GM18870 (cell line): Measurements from ENCODE around the gene TMEM87B.

ENCODE experiments used
- ATAC-seq: cut with Tn5 transposase; IDR thresholded peaks from one replicate; pipeline ENCODE4 v1.9.1; 2021; ENCODE audit warnings: moderate library complexity; ENCODE audit not compliant: unreplicated experiment

Gene TMEM87B

DNA sequence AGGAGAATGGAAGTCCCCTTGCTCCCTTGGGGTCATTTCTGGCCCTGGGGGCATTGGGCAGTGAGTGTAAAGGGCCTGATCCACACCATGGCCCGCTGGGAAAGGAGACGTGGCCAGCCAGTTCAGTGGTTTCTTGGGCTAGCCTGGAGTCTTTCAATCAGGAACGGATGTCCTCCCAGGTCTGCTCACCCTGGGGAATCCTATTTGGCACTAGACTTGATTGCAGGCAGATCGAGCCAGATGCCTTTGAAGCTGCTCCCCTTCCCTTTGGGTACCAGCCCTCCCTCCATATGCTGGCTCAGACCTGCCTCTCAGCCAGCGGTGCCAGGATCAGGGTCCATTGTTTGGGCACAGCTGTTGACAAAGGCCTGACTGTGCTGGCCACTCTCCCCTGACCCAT is 94.1 kb downstream of the TMEM87B start:
- no peak for ATAC-seq

DNA sequence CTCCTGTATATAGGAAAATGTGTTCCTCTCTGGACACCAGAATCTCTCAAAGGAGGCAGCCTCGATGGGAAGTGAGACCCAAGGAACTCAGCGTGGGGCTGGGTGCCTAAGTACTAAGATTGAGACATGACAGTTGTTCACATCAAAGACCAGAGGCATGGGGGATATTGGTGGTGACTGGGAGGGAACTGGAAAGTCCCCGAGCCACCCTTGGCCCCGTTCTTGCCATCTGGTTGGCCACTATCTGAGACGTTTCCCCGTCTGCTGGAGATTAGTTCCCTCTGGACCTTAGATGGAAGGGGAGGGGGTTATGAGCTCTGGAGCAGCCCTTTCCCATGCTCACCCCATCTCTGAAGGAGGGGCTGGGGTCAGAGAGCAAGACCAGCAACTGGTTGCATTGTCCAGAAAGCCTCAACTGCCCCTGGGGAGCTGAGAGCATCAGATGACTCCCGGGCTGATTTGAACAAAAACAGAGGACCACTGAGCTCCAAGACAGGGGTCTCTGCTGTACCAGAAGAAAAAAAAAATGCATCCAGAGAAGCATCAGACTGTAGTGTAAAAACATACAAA is 94.9 kb downstream of the TMEM87B start:
- no peak for ATAC-seq

DNA sequence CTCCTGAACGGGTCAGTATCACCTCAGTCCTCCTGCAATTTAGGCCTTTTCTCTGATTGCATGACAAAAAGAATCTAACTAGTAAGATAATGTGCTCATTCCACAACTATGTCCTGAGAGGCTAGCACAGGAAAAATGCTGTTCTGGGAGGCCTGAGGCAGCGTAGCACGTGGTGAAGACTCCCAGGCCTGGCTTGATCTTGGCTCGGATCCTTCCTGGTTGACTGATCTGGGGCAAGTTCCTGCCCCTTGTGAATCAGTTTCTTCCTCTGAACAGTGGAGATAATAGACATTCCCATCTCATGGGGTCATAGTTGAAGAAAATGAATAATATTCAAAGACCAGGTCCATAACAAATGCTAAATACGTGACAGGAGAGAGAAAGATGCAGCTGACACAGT is 95.4 kb downstream of the TMEM87B start:
- no peak for ATAC-seq

DNA sequence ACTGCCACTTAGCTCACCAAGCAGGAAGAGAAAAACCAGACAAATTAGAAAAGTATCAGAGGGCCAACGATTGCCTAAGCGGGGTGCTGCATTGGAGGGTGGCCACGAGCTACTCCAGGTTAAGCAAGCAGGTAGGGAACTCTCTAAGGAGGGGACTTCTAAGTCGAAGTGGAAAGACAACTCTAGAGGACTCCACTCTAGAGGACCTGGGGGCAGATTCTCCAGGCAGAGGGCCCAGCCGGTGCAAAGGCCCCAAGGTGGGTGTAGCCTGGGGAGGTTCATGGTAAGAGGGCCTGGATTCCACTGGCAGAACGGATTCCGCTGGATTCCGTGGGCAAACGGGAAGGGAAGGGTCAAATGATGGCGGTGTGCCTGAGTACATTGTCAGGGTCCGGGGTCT is 95.8 kb downstream of the TMEM87B start:
- no peak for ATAC-seq

DNA sequence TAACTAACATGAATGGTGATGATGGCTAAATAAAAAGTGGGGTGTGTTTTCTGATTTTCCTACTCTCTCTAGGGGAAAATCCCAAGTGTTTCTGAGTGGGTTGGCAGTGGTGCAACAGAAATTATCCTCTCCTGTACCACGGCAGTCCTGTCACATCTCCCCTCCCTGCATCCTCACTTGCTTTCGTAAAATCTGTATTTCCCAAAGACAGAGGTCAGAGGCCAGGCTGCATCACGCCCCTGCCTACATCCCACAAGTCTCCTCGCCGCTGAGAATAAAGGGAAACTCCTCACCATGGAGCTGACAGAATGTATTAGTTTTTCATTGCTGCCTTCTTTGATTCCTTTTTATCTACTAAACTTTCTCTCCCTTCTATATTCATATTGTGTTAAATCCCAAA is 96.2 kb downstream of the TMEM87B start:
- ATAC-seq: no peak

DNA sequence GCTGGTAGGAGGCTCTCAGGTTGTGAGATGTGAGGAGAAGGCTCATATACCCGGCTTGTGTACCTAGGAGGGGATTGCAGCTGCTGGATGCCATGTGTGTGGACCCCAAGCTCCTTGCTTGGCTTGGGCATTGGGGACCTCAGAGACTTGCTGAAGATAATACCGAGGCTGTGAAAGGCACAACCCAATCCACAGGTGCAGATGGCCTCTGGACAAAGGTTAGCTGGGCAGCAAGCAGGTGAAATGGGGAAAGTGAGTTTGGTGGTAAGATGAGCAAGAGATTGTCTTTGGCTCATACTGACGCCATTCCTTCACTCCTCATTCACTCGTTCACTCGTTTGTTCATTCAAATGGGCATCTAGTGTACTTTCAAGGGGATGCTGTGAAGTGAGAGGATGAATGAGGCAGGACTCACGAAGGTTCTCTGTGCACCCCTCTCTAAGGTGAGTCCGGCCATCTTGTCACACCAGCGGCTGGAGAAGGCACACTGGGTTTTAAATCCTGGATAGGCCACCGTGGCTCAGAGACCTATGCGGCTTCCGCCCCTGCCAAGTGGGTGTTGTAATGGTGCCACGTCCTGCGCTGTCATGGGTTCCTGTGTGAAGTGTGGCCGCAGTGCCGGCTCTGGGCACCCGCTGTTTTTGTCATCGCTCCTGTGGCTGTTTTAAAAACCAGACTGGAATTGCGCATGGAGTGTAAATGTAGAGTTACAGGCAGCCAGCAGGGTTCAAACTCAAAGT is 96.8 kb downstream of the TMEM87B start:
- ATAC-seq: no peak

DNA sequence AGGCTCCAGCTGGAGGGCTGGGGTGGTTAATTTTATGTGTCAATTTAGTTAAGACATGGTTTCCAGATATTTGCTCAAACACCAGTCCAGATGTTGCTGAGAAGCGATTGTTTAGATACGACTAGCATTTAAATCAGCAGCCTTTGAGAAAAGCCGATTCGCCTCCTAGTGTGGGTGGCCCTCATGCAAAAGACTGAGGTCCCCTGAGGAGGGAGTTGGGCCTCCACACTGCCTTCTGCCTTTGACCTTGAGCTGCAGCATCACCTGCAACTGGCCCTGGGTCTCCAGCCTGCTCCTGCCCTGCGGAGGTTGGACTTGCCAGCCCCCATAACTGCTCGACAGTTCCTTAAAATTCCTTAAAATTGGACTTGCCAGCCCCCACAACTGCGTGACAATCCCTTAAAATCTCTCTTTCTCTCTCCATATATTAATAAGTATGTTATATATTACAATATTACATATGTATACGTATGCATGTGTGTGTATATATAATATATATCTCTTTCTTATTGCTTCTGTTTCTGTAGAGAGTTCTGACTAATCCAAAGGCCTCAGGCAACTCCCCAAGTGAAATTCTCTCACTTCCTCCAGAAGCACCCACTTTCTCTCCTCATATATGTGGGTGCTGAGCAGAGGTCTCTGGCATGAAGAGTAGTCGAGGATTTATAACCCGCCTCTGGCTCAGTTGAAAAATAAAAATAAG is 97.6 kb downstream of the TMEM87B start:
- ATAC-seq: no peak

DNA sequence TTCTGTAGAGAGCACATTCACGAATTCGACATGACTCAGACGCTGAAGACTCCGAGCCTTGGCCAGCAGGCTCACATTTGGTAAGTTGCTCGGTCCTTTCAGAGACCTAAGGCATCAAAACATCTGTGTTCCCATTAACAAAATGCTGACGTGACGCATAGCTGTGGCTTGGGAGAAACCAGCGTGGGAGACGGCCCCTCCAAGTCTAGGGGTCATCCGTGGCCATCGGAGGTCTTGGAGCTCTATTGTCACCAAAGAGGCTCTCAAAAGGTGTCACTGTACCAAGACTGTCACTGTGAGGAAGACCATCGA is 98.1 kb downstream of the TMEM87B start:
- no peak for ATAC-seq

DNA sequence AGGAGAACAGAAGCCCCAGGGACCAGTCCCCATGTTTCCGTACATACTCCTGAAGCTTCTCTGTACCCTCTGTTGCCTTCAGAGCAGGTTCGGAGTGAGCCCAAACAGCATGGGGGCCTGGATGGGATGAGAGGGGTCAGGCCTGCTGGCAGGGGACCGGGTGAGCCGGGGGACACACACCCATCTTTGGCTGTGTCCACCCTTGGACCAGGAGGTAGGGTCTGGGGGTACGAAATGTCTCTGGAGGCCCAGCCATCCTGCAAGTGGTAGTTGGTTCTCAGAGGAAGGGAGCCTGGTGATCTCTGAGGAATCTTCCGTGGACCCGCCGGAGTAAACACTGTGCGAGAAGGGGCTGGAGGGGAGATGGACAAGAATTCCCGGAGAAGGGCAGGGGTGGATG is 98.4 kb downstream of the TMEM87B start:
- ATAC-seq: no peak

DNA sequence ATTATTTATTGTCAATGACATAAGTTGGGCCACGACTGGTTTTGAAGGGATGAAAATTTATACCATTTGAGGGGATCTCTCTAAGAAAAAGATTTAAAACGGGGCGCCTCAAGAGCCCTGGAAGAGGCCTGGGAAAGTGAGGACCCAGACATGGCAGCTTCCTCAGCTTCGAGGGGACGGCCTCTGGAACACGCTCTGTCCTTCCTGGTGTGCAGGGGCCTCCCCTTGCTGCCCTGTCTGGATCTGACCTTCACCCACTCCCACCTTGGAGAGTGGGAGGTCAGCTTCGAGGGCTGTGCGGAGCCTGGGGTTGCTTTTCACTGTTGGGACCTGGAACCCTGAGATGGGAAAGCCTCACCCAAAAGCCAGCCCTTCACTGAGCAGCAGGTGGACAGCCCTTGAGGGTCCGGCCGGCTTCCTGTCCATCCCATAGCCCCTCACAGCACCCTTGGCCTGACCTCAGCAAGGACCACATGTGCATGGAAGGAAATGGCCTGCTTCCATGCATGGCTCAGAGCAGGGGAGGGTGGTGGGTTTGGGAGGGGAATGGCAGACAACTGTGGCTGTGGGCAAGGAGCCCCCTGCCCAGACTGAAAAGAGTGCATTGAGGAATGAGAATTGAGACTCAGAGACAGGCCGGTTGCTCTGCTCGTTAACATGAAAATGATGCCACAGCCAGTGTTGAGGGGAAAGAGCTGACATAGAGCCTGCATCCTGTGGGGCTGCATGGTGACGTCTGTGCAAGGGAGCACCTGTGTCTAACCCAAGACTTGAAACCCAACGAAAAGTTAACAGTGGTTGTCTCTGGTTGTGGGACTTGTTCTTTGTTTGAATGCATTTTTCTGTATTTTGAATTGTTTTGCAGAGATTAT is 99.4 kb downstream of the TMEM87B start:
- ATAC-seq: no peak

DNA sequence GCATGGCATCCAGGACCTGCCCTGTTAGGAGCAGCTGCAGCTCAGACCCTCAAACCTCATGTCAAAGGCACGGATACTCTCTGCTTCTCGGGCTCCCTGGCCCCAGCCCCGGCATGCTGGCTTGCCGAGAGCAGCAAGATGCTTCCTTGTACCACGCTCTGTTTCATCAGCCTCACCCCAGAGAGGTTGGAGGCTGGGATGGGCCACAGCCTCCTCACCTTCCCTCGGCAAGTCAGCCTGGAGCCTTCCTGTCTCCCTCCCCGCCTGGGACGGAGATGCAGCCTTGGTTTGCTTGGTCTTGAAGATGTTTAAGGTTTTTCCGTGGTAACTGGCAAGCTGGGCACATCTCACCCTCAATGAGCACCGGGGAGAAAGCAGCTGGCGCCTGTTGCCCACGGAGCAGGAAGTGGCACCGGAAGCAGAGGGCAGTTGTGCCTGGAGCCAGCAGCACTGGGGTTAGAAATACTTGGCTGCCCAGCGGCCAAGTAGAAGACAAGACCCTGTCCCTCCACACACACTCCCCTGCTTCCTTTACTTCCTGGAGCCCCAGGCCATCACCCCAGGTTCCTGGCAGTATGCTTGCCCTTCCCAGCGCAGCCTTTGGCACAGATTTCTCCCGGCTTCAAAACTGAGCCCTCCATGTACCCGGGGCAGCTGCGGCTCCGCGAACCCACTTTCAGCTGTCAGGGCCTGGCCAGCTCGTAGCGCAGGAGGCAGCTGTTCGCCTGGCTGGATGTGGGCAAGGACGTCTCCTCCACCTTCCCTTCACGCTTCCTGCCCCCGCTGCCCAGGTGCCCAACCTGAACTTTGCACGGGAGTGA is 100.5 kb downstream of the TMEM87B start:
- ATAC-seq: no peak

DNA sequence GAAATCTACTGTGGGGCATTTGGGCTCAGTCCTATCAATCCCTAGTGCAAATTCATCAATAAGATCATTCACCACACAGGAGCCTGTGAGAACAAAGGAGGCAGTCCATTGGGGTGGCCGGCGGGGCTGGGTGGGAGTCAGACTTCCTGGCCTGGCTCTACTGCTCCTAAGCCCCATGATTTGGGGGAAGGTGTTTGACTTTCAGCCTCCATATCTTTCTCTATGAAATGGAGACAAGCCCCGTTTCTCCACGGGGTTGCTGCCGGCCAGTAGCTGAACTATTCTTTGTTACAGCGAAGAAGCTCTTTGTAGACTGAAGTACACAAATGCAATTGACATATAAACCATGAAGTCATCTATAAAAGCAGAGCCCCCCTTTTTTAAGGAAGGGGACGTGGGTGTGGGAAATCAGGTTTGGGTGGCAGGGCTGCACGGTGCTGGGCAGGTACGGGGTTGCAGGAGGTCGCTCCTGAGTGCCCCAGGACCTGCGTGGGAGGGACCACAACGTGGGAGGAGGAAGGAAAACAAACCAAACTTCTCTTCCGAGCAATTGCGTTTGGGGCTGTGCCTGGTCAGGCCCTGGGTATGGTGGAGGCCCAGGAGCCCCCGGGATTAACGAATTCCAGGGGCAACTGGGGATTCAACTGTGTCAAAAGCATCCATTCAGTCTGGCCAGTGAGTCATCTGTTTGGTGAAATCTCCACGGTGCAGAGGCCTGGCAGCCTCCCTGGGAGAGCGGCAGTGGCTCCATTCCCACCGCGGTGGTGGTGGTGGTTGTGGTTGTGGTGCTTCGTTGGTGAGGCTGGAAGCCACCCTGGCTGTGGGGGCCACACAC is 101.3 kb downstream of the TMEM87B start:
- no peak for ATAC-seq

DNA sequence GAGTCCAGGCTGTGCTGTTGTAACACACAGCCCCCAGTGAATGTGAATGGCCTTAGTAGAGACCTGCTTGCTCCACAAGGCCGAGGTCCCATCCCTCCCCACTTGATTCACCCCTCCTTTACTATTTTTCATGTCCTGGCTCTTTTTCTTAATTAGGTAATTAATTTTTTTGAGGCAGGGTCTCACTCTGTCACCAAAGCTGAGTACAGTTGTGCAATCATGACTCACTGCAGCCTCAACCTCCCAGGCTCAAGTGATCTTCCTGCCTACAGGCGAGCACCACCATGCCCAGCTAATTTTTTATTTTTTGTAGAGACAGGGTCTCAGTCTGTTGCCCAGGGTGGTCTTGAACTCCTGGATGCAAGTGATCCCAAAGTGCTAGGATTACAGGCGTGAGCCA is 102.4 kb downstream of the TMEM87B start:
- ATAC-seq: no peak

DNA sequence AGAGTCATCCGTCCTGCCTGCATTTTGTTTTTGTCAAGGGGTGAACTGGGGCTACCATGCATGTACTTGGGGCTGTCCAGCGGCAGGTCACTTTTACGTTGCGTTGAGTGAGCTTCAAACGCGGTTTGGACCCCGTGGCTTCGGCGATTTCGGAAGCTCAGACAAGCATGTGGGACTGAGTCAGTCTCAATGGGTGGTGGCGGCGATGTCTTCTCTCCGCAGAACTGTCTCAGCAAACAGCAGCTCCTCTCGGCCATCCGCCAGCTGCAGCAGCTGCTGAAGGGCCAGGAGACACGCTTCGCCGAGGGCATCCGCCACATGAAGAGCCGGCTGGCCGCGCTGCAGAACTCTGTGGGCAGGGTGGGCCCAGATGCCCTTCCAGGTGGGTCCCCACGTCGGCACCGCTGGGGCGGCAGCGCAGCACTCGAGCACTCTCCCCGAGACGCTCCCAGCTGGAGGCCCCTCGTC is 104.4 kb downstream of the TMEM87B start:
- no peak for ATAC-seq

DNA sequence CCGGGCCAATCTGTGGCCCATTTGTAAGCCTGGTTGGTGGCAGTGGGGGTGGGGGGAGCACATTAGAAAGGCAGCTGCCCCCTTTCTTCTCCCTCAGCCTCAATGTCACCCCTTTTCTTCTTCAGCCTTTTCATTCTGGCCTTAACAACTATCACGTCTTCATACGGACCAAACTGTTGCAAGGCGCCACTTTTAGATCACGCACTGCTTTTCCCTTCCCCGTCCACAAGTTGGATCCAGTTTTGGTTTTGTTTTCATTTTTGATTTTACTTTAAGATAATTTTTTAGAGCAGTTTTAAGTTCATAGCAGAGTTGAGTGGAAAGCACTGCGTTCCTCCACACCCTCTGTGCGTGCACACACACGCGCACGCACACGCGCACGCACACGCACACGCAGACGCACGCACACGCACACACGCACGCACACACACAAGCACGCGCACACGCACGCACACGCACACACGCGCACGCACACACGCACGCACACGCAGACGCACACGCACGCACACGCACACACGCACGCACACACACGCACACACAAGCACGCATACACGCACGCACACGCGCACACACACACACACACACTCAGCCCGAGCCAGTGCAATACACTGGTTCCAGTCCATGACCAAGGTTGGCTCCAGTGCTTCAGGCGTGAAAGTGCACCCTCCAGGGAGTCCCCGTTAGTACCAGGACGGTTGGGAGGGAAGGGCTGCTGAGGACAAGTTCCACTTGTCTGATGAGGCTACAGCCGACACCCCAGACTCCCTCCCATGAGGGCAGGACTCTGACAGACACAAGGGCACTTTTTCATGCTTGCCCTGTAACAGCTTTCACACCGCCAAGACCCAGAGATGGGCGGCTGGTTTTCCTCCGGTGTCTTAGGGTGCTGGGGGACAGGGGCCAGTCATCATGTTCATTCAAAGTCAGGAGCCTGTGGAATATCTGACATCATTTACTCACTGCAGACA is 105.5 kb downstream of the TMEM87B start:
- no peak for ATAC-seq

DNA sequence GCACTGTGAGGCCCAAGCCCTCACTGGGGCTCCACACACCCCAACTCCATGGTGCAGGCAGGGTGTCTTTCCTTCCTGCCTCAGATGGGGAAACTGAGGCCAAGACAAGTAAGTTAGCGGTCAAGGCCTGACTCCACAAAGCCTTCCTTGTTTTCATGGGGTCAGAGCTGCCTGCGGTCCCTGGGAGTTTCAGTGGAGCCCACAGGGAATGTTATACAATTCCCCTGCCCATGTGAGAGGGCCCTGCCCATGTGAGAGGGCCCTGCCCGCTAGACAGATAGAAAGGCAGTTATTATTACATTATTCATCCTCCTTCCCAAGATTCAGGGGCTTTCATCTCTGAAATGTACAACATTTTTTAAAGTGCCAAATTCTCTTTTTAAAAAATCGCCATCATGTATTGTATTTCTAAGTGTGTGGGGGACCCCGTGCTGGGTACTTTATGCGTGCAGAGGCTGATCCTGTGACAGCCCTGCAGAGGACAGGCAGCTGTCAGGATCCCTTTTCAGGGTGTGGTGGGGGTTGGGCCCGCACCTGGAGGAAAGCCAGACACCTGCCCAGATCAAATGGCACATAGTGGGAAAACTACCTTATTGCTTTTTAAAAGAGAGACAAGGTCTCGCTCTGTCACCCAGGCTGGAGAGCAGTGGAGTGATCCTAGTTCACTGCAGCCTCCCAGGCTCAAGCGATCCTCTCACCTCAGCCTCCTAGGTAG is 106.5 kb downstream of the TMEM87B start:
- ATAC-seq: no peak

DNA sequence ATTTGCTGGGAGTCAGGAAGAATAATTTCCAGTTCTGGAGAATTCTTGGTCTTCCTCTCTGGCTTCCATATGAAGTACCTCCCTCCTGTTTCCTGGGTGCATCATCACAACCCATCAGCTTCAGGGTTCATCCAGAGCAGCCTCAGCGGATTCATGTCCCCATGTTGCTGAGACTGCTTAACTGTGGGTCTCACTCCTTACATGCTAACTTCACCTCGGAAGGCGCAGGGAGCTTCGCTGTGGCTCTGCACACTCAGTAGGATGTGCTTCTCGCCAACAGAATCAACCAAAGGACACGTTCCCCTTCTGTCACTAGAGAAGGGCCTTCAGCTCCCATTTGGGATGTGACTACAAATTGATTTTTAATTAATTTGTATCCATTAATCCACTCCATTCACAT is 107.3 kb downstream of the TMEM87B start:
- no peak for ATAC-seq

DNA sequence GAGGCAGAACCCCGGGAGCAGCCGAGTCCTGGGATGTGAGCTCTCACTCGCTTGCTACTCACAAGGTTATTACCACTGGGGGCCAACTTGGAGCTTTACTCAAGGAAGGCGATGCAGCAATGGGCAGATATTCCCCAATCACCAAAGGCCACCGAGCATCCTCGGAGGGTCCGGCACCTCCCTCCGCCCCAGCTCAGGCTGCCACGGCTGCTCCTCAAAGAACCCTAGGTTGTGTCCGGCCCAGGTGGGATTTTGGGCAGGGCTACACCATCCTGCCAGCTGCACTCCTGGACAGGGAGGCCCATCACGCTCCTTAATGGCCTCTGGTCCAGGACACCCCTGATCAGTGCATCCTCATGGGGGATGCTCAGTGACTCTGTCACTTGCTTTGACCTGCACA is 107.9 kb downstream of the TMEM87B start:
- ATAC-seq: no peak
